OCI-LY3 (cell line): Measurements from ENCODE around the gene TGOLN2.

ENCODE experiments used
- CTCF ChIP-seq: fragments of 200-600, 300-600 bp; sonication (generic); IDR thresholded peaks from 2 replicates; pipeline ENCODE4 v1.5.1; 2014; ENCODE audit warnings: antibody characterized with exemption, low read length, low read depth
- EZH2phosphoT487 ChIP-seq: fragments of 200-600 bp; shearing (Covaris generic); IDR thresholded peaks from 2 replicates; pipeline ENCODE4 v1.6.1; 2018; ENCODE audit warnings: antibody characterized with exemption, mixed run types, low read depth

DNA sequence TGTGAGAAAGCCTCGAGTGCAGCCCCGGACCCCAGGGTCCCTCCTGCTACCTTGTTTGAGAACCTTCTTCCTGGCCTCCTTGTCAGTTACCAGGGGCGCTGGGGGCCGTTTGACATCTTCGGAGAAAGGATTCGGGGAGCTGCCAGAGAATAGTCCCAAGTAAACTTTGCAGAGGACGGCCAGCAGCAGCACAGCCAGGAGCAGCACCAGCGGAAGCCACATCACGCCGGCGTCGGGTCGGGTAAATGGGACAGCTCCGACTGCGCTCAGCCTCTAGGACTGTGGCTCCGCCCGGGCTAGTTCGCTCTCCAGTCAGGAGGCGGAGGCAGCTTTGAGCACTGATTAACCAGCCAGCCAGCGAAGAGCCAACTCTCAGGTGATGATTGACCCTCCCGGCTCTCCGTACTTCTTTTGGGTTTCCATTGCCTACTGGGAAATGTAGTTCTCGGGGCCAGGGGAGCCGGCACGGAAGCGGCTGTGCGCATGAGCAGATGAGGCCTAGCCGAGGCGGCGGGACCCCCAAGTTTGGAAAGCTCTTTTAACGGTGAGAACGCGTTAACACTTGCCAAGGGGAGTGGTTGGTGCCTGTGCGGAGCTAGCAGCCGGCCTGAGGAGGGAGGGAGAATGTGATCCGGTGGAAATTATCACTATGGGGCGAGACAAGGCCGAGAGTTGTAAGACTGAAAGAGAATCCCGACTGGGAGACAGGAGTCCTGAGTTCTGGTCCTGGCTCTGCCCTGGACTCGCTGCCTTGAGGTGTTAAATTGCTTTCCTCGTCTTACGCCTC, 26.7 kb upstream of the TGOLN2 start, which contains the start of the genes ELMOD3 and RETSAT:
- TF ChIP-seq CTCF (no peak), EZH2phosphoT487 (no peak)
